Measurements from ENCODE around the gene ALDOA.
"Not testable (repeated sequence)": the region's sequence is repeated elsewhere in the genome, so short reads cannot be mapped to it uniquely, and the experiment has no call there.

DNA sequence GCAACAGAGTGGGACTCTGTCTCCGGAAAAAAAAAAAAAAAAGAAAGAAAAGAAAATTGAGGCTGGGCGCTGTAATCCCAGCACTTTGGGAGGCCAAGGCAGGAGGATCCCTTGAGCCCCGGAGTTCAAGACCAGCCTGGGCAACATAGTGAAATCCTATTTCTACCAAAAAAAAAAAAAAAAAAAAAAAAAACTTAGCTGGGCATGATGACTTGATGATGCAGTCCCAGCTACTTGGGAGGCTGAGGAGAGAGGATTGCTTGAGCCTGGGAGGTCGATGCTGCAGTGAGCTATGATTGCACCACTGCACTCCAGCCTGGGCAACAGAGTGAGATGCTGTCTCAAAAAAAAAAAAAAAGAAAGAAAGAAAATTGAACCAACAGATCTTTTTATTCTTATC, 47.6 kb upstream of the ALDOA start:
- TF ChIP-seq, protein P1, sequence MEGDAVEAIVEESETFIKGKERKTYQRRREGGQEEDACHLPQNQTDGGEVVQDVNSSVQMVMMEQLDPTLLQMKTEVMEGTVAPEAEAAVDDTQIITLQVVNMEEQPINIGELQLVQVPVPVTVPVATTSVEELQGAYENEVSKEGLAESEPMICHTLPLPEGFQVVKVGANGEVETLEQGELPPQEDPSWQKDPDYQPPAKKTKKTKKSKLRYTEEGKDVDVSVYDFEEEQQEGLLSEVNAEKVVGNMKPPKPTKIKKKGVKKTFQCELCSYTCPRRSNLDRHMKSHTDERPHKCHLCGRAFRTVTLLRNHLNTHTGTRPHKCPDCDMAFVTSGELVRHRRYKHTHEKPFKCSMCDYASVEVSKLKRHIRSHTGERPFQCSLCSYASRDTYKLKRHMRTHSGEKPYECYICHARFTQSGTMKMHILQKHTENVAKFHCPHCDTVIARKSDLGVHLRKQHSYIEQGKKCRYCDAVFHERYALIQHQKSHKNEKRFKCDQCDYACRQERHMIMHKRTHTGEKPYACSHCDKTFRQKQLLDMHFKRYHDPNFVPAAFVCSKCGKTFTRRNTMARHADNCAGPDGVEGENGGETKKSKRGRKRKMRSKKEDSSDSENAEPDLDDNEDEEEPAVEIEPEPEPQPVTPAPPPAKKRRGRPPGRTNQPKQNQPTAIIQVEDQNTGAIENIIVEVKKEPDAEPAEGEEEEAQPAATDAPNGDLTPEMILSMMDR (IDR thresholded peaks at IDR 0.05; ENCODE audit: poor library complexity) = not testable (repeated sequence)
- not testable (repeated sequence) for TF ChIP-seq EZH2 (IDR thresholded peaks at IDR 0.05; ENCODE audit: borderline replicate concordance)

All from hepatocyte (in vitro differentiated cells).